Nephron (organoid): ENCODE results near the gene MLH3.

Experiments used
- H3K27ac Mint-ChIP-seq, 3 experiments: 2 replicates each; pipeline ENCODE4 v1.8.0; 2020; ENCODE audit warnings: mixed read lengths in 3 of 3, mild to moderate bottlenecking in 2 of 3, moderate library complexity in 1 of 3
- H3K27me3 Mint-ChIP-seq: 2 replicates; pipeline ENCODE4 v1.8.0; 2021; ENCODE audit warnings: low read depth, mild to moderate bottlenecking, moderate library complexity, mixed read lengths
- H3K36me3 Mint-ChIP-seq: 2 replicates; pipeline ENCODE4 v1.8.0; 2020; ENCODE audit warnings: low read depth, mixed read lengths
- H3K4me1 Mint-ChIP-seq: 2 replicates; pipeline ENCODE4 v1.8.0; 2020; ENCODE audit warnings: mixed read lengths
- H3K4me3 Mint-ChIP-seq, 3 experiments: 2 replicates each; pipeline ENCODE4 v1.8.0; 2020; ENCODE audit warnings: mild to moderate bottlenecking in 3 of 3, mixed read lengths in 3 of 3, moderate library complexity in 2 of 3
- H3K9me3 Mint-ChIP-seq: 2 replicates; pipeline ENCODE4 v1.8.0; 2020; ENCODE audit warnings: mixed read lengths
- CTCF ChIP-seq, 3 experiments: fragments of 200-600 bp; sonication (generic); IDR thresholded peaks; one replicate each; pipeline ENCODE4 v1.5.0; 2021; ENCODE audit warnings: antibody characterized with exemption in 3 of 3; ENCODE audit not compliant: unreplicated experiment in 3 of 3

Gene MLH3

GRCh38 chr14:75063491-75064204 lies 12.4 kb upstream of the MLH3 start, which contains the start of gene ACYP1:
TSS of gene ACYP1 (minus strand) at chr14:75064024. CDS start at chr14:75063553, 471 bp downstream.
- peaks cover 20% of the 10 kb centered on the region for H3K36me3 Mint-ChIP-seq
- no peak for TF ChIP-seq CTCF (IDR thresholded peaks at IDR 0.05; ENCODE audit: unreplicated experiment in 3 of 3)
- H3K27me3 Mint-ChIP-seq, result no peaks in the 10 kb centered on the region
- H3K4me1 Mint-ChIP-seq, result peaks cover 16% of the 10 kb centered on the region
- H3K9me3 Mint-ChIP-seq, result peaks cover 2% of the 10 kb centered on the region
- peak within 1 kb of the TSS; percentile 96 to 100 (median 99) for H3K4me3 Mint-ChIP-seq
- peak within 1 kb of the TSS; percentile 26 to 69 (median 38) for H3K27ac Mint-ChIP-seq

GRCh38 chr14:75063013-75063412 lies 11.7 kb upstream of the MLH3 start:
- TF ChIP-seq CTCF (IDR thresholded peaks at IDR 0.05; ENCODE audit: unreplicated experiment in 3 of 3), result no peak
- Mint-ChIP-seq H3K27ac (peak overlapping the region in 1 of 3 experiments; percentile 26), H3K27me3 (no peaks in the 10 kb centered on the region), H3K9me3 (peaks cover 2% of the 10 kb centered on the region), H3K4me3 (peak overlapping the region; percentile 96 to 100 (median 99)), H3K4me1 (peaks cover 16% of the 10 kb centered on the region), H3K36me3 (peaks cover 24% of the 10 kb centered on the region)

GRCh38 chr14:75060420-75060819 lies 9.2 kb upstream of the MLH3 start:
- peaks cover 2% of the 10 kb centered on the region for H3K9me3 Mint-ChIP-seq
- no peak for TF ChIP-seq CTCF (IDR thresholded peaks at IDR 0.05; ENCODE audit: unreplicated experiment in 3 of 3)
- H3K4me3 Mint-ChIP-seq, result no peak overlapping the region
- H3K27ac Mint-ChIP-seq, result no peak overlapping the region
- H3K4me1 Mint-ChIP-seq, result peaks cover 16% of the 10 kb centered on the region
- H3K36me3 Mint-ChIP-seq, result peaks cover 38% of the 10 kb centered on the region
- H3K27me3 Mint-ChIP-seq, result no peaks in the 10 kb centered on the region

- TF ChIP-seq CTCF (IDR thresholded peaks at IDR 0.05; ENCODE audit: unreplicated experiment in 3 of 3), result no peak
These were observed 8.4 kb upstream of the MLH3 start for GRCh38 chr14:75059642-75060041.

GRCh38 chr14:75054421-75054820 lies 3.2 kb upstream of the MLH3 start:
- peak overlapping the region in 1 of 3 experiments; percentile 48 for H3K27ac Mint-ChIP-seq

More at GRCh38 chr14:75059642-75060041, 8.4 kb upstream of the MLH3 start:
- Mint-ChIP-seq H3K4me1 (peaks cover 16% of the 10 kb centered on the region), H3K27ac (peak overlapping the region in 2 of 3 experiments; percentile 11 to 19), H3K4me3 (peak overlapping the region in 1 of 3 experiments; percentile 4), H3K36me3 (peaks cover 40% of the 10 kb centered on the region), H3K27me3 (no peaks in the 10 kb centered on the region), H3K9me3 (peaks cover 2% of the 10 kb centered on the region)

More at GRCh38 chr14:75054421-75054820, 3.2 kb upstream of the MLH3 start:
- no peak overlapping the region for H3K4me3 Mint-ChIP-seq
- no peaks in the 10 kb centered on the region for H3K27me3 Mint-ChIP-seq
- no peak for TF ChIP-seq CTCF (IDR thresholded peaks at IDR 0.05; ENCODE audit: unreplicated experiment in 3 of 3)
- H3K36me3 Mint-ChIP-seq, result peaks cover 33% of the 10 kb centered on the region
- H3K4me1 Mint-ChIP-seq, result peaks cover 11% of the 10 kb centered on the region
- no peaks in the 10 kb centered on the region for H3K9me3 Mint-ChIP-seq
